Transverse colon (tissue), 4 donors: ENCODE measurements around the gene CCNA1. TPM values are rescaled to one million over a fixed set of nuclear protein-coding genes. Genes with fewer than 3 reads are reported as not detected.

Experiments used
- DNase-seq: peaks from one replicate; pipeline ENCODE4 v3.0.0-alpha.2; 2019
- H3K27ac ChIP-seq, 4 donors: fragments of 200-600 bp; sonication (generic); 2 replicates each; pipeline ENCODE4 v1.5.1; 2016 to 2018; ENCODE audit warnings: inconsistent platforms in 4 of 4
- H3K27me3 ChIP-seq: fragments of 200-600 bp; sonication (generic); 2 replicates; pipeline ENCODE4 v1.5.1; 2017; ENCODE audit warnings: inconsistent platforms
- H3K36me3 ChIP-seq, 4 donors: fragments of 200-600 bp; sonication (generic); 2 replicates each; pipeline ENCODE4 v1.5.1; 2017 to 2019; ENCODE audit warnings: inconsistent platforms in 4 of 4
- H3K4me1 ChIP-seq, 4 donors: fragments of 200-600 bp; sonication (generic); 2 replicates each; pipeline ENCODE4 v1.5.1; 2017 to 2020; ENCODE audit warnings: inconsistent platforms in 4 of 4
- H3K4me3 ChIP-seq, 4 donors: fragments of 200-600 bp; sonication (generic); 1 replicate in 1 of 4; 2 replicates in 3 of 4; pipeline versions ENCODE4 v1.5.1 to v1.6.1; 2017 to 2019; ENCODE audit warnings: inconsistent platforms in 4 of 4
- H3K9me3 ChIP-seq, 2 donors: fragments of 200-600 bp; sonication (generic); 2 replicates each; pipeline ENCODE4 v1.5.1; 2017 to 2019; ENCODE audit warnings: inconsistent platforms in 2 of 2
- EP300 ChIP-seq: sonication (generic); formaldehyde crosslinking; IDR thresholded peaks from one replicate; pipeline ENCODE4 v1.6.1; 2017; ENCODE audit warnings: antibody characterized with exemption, low read depth
- POLR2A ChIP-seq: fragments of 450-650 bp; IDR thresholded peaks from one replicate; pipeline ENCODE4 v1.6.1; 2016; ENCODE audit warnings: antibody characterized with exemption, mild to moderate bottlenecking, moderate library complexity
- POLR2AphosphoS5 ChIP-seq, 3 donors: sonication (generic); formaldehyde crosslinking; IDR thresholded peaks; one replicate each; pipeline ENCODE4 v1.6.1; 2016; ENCODE audit warnings: antibody characterized with exemption in 3 of 3
- WGBS, 2 donors: methylation state at CpG; one replicate each; pipeline ENCODE4 v1.1.5; 2018; ENCODE audit warnings: low coverage in 1 of 2; 5-methylcytosine and 5-hydroxymethylcytosine counted together
- in situ Hi-C, 4 donors: fragments of 200-750 bp; cut with MboI; loops; one replicate each; pipeline versions ENCODE4 v1.15.0 to v1.15.1; 2017; ENCODE audit warnings: low sequenced_read_pairs in 3 of 4, low pct_ligation_motif_present in 1 of 4, low pct_unique_long_range_greater_than_20kb in 1 of 4
- intact Hi-C: fragments of 100-400 bp; cut with DNase I; formaldehyde crosslinking; loops from one replicate; pipeline ENCODE4 v1.15.1; 2023; ENCODE audit warnings: low total_unique reads
- total RNA-seq, 4 donors: library from RNA; depleted of rRNA; stranded (reverse); fragments of >200 nt; gene quantifications; one replicate each; pipeline ENCODE4 v1.1.0, GENCODE V29; 2016
- TF ChIP-seq, protein P1 (sequence below), 5 experiments: fragments of 200-600 bp in 3 of 5; fragments of 450-650 bp in 2 of 5; sonication (generic) in 3 of 5; IDR thresholded peaks; 1 replicate in 2 of 5; 2 replicates in 3 of 5; pipeline ENCODE4 v1.5.1; 2016 to 2017; ENCODE audit warnings: antibody characterized with exemption in 5 of 5, inconsistent platforms in 3 of 5, mild to moderate bottlenecking in 2 of 5, moderate library complexity in 1 of 5

CCNA1 gene
- total RNA-seq, 4 donors from 2014 or later: not detected

DNA sequence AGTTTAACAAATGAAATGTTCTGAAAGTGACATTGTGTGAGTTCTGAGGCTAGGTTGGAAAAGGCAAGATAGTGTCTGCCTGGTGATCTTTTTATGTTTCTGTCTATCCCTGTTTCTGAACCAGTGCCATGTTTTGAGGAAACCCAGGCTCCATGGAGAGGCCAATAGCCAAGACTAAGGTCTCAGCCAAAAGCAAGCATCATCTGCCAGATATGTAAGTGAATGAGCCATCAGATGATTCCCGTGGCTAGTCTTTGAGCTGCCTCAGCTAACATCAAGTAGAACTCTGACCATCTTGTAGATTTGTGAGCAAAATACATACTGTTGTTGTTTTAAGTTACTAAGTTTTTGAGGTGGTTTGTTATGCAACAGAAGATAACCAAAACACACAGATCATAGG is 19.6 kb upstream of the CCNA1 start:
- Histone ChIP-seq H3K4me1 (no peaks in the 10 kb centered on the region), H3K4me3 (no peak overlapping the region), H3K36me3 (no peaks in the 10 kb centered on the region), H3K27ac (no peak overlapping the region), H3K27me3 (no peaks in the 10 kb centered on the region), H3K9me3 (no peaks in the 10 kb centered on the region)
- in situ Hi-C loops (loop anchor here in 2 of 4 donors (25.0 kb wide), 1 partner anchor 325 kb away; no protein-coding TSS in a partner anchor), intact Hi-C loops (no loop called here)
- TF ChIP-seq, protein P1, sequence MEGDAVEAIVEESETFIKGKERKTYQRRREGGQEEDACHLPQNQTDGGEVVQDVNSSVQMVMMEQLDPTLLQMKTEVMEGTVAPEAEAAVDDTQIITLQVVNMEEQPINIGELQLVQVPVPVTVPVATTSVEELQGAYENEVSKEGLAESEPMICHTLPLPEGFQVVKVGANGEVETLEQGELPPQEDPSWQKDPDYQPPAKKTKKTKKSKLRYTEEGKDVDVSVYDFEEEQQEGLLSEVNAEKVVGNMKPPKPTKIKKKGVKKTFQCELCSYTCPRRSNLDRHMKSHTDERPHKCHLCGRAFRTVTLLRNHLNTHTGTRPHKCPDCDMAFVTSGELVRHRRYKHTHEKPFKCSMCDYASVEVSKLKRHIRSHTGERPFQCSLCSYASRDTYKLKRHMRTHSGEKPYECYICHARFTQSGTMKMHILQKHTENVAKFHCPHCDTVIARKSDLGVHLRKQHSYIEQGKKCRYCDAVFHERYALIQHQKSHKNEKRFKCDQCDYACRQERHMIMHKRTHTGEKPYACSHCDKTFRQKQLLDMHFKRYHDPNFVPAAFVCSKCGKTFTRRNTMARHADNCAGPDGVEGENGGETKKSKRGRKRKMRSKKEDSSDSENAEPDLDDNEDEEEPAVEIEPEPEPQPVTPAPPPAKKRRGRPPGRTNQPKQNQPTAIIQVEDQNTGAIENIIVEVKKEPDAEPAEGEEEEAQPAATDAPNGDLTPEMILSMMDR (IDR thresholded peaks at IDR 0.05): no peak
- TF ChIP-seq POLR2AphosphoS5 (IDR thresholded peaks at IDR 0.05) (peak in 2 of 3 donors; percentile 26 to 39), EP300 (no peak)
- DNase-seq: no peak
- 20 to 67% methylated on average over 1 of the region's 1 CpG for WGBS, 2 donors

DNA sequence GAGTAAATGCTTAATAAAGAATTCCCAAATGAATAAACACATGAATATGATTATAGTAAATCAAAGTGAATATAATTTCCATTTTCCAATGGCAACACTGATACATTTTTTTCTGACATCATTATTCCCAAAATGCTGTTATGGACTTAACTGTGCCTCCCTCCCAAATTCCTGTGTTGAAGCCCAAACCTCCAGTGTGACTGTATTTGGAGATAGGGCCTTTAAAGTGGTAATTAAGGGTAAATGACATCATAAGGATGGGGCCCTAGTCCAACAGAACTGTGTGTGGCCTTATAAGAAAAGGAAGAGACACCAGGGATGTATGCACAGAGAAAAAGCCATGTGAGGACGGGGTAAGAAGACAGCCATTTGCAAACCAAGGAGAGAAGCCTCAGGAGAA is 19.1 kb upstream of the CCNA1 start:
- no peak overlapping the region for H3K27ac ChIP-seq
- H3K4me3 ChIP-seq: no peak overlapping the region
- TF ChIP-seq, protein P1 (IDR thresholded peaks at IDR 0.05): no peak
- no peak for TF ChIP-seq EP300
- no peak for TF ChIP-seq POLR2A
- TF ChIP-seq POLR2AphosphoS5 (IDR thresholded peaks at IDR 0.05): no peak
- H3K36me3 ChIP-seq: no peaks in the 10 kb centered on the region
- DNase-seq: no peak
- H3K4me1 ChIP-seq: no peaks in the 10 kb centered on the region
- no peaks in the 10 kb centered on the region for H3K9me3 ChIP-seq
- intact Hi-C loops (no loop called here), in situ Hi-C loops (loop anchor here in 2 of 4 donors (25.0 kb wide), 1 partner anchor 324 kb away; no protein-coding TSS in a partner anchor)
- H3K27me3 ChIP-seq: no peaks in the 10 kb centered on the region
- WGBS, 2 donors: 54 to 55% methylated on average over 1 of the region's 1 CpG

DNA sequence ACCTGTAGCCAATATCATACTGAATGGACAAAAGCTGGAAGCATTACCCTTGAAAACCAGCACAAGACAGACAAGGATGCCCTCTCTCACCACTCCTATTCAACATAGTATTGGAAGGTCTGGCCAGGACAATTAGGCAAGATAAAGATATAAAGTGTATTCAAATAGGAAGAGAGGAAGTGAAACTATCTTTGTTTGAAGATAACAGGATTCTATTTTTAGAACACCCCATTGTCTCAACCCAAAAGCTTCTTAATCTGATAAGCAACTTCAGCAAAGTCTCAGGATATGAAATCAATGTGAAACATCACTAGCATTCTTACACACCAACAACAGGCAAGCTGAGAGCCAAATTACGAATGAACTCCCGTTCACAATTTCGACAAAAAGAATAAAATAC is 17.8 kb upstream of the CCNA1 start:
- intact Hi-C loops: no loop called here
- 85 to 92% methylated on average over 3 of the region's 3 CpGs for WGBS, 2 donors
- no peak overlapping the region for H3K27ac ChIP-seq

DNA sequence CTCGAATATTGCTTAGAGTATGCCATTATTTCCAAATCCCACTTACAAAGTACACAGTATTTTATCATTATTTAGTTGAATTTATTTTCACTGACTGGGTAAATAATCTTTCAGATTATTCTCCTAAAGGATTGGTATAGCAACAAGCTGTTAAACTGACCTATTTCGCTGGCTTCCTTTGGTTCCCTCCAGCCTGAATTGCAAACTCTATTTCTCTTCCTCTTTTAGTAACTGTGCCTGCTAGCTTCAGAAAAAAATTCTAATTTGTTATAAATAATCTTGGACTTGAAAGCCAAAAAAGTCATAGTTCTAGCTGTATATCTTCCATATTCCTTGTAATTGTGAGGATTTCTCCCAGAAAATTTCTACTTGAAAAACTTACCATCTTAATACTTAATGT is 15.0 kb upstream of the CCNA1 start:
- Histone ChIP-seq H3K9me3 (no peaks in the 10 kb centered on the region), H3K27ac (no peak overlapping the region), H3K4me3 (no peak overlapping the region), H3K36me3 (no peaks in the 10 kb centered on the region), H3K27me3 (no peaks in the 10 kb centered on the region), H3K4me1 (peaks cover 0 to 3% (median 0%) of the 10 kb centered on the region in 4 donors)
- in situ Hi-C loops (loop anchor here in 2 of 4 donors (25.0 kb wide), 1 partner anchor 320 kb away; no protein-coding TSS in a partner anchor), intact Hi-C loops (no loop called here)
- no peak for DNase-seq
- TF ChIP-seq POLR2A (no peak), EP300 (no peak), POLR2AphosphoS5 (IDR thresholded peaks at IDR 0.05) (no peak)
- TF ChIP-seq, protein P1 (IDR thresholded peaks at IDR 0.05): no peak
- WGBS, 2 donors: 47 to 50% methylated on average over 2 of the region's 2 CpGs

More for the DNA sequence above, 17.8 kb upstream of the CCNA1 start:
- in situ Hi-C loops: loop anchor here in 2 of 4 donors (25.0 kb wide), 1 partner anchor 323 kb away; no protein-coding TSS in a partner anchor
- Histone ChIP-seq H3K4me3 (no peak overlapping the region), H3K9me3 (no peaks in the 10 kb centered on the region), H3K27me3 (no peaks in the 10 kb centered on the region), H3K36me3 (no peaks in the 10 kb centered on the region), H3K4me1 (no peaks in the 10 kb centered on the region)
- DNase-seq: no peak
- TF ChIP-seq EP300 (no peak), POLR2AphosphoS5 (IDR thresholded peaks at IDR 0.05) (no peak), POLR2A (no peak)
- TF ChIP-seq, protein P1 (IDR thresholded peaks at IDR 0.05): no peak
